Muscle of leg (tissue), 11 donors: ENCODE results near the gene PRR36. TPM values are rescaled to one million over a fixed set of nuclear protein-coding genes. Genes with fewer than 3 reads are reported as not detected.
"Not testable (repeated sequence)": the region's sequence is repeated elsewhere in the genome, so short reads cannot be mapped to it uniquely, and the experiment has no call there.

ENCODE experiments used
- DNase-seq: peaks from one replicate; pipeline ENCODE4 v3.0.0; 2013
- H3K27ac ChIP-seq: one replicate; pipeline ENCODE4 v1.5.1; 2013; ENCODE audit warnings: mild to moderate bottlenecking, low read length, control low read depth
- H3K27me3 ChIP-seq: one replicate; pipeline ENCODE4 v1.6.1; 2013; ENCODE audit warnings: low read length; ENCODE audit not compliant: control insufficient read depth, insufficient read depth
- H3K36me3 ChIP-seq: one replicate; pipeline ENCODE4 v1.6.1; 2013; ENCODE audit warnings: low read length; ENCODE audit not compliant: control insufficient read depth, insufficient read depth
- H3K4me1 ChIP-seq: one replicate; pipeline ENCODE4 v1.6.1; 2013; ENCODE audit warnings: low read length; ENCODE audit not compliant: control insufficient read depth, insufficient read depth
- H3K4me3 ChIP-seq: one replicate; pipeline ENCODE4 v1.5.1; 2013; ENCODE audit warnings: low read length, control low read depth
- H3K9me3 ChIP-seq: replicated peaks from 2 replicates; pipeline ENCODE4 v1.6.1; 2013; ENCODE audit warnings: low read depth, low read length; ENCODE audit not compliant: control insufficient read depth
- WGBS: methylation state at CpG from one replicate; pipeline ENCODE4 v1.1.5; 2013; ENCODE audit warnings: missing lambda C conversion rate; ENCODE audit not compliant: insufficient coverage; 5-methylcytosine and 5-hydroxymethylcytosine counted together
- polyA plus RNA-seq, 8 donors: library from polyadenylated mRNA; unstranded; fragments of 120-200 nt; gene quantifications; one replicate each; pipeline versions ENCODE4 v1.2.1 to v1.2.3, GENCODE V29; 2013; ENCODE audit warnings: inconsistent platforms in 1 of 8, low replicate concordance in 1 of 8; ENCODE audit not compliant: insufficient read length in 8 of 8, insufficient read depth in 1 of 8
- total RNA-seq: library from RNA; stranded (reverse); fragments of 120-200 nt; gene quantifications from one replicate; pipeline ENCODE4 v1.2.4, GENCODE V29; 2013

The PRR36 gene
- total and polyA plus RNA-seq, 9 donors: 0.09 to 0.96 (median 0.34) TPM

- H3K4me1 ChIP-seq: peaks cover 50% of the 10 kb centered on the region
- H3K36me3 ChIP-seq: peaks cover 16% of the 10 kb centered on the region
- H3K27ac ChIP-seq: no peak overlapping the region
- 45% methylated on average over 25 of the region's 42 CpGs for WGBS
- no peak for DNase-seq
- H3K9me3 ChIP-seq: no peaks in the 10 kb centered on the region
- H3K27me3 ChIP-seq: peaks cover 61% of the 10 kb centered on the region
- no peak overlapping the region for H3K4me3 ChIP-seq
These were observed 44.6 kb upstream of the PRR36 start for GRCh38 chr19:7918615-7919421.

GRCh38 chr19:7918062-7918614 is 43.9 kb upstream of the PRR36 start:
- 22% methylated on average over 10 of the region's 29 CpGs for WGBS
- H3K27ac ChIP-seq, H3K9me3 ChIP-seq, H3K4me3 ChIP-seq, DNase-seq: not testable (repeated sequence)
- Histone ChIP-seq H3K4me1 (peaks cover 50% of the 10 kb centered on the region), H3K36me3 (peaks cover 18% of the 10 kb centered on the region), H3K27me3 (peaks cover 62% of the 10 kb centered on the region)

GRCh38 chr19:7917267-7918061 is 43.3 kb upstream of the PRR36 start:
- WGBS: under 1% methylated on average over 66 of the region's 71 CpGs
- peak; percentile 47 for DNase-seq
- no peak overlapping the region for H3K27ac ChIP-seq
- peaks cover 16% of the 10 kb centered on the region for H3K36me3 ChIP-seq
- H3K9me3 ChIP-seq: no peaks in the 10 kb centered on the region
- peaks cover 50% of the 10 kb centered on the region for H3K4me1 ChIP-seq
- H3K4me3 ChIP-seq: no peak overlapping the region
- peaks cover 65% of the 10 kb centered on the region for H3K27me3 ChIP-seq

GRCh38 chr19:7916955-7917266 is 42.7 kb upstream of the PRR36 start:
- no peak overlapping the region for H3K27ac ChIP-seq
- no peaks in the 10 kb centered on the region for H3K9me3 ChIP-seq
- peaks cover 46% of the 10 kb centered on the region for H3K4me1 ChIP-seq
- peaks cover 65% of the 10 kb centered on the region for H3K27me3 ChIP-seq
- 5% methylated on average over 12 of the region's 12 CpGs for WGBS
- H3K4me3 ChIP-seq: no peak overlapping the region
- peaks cover 14% of the 10 kb centered on the region for H3K36me3 ChIP-seq
- no peak for DNase-seq

- peaks cover 17% of the 10 kb centered on the region for H3K36me3 ChIP-seq
- H3K4me1 ChIP-seq: peaks cover 40% of the 10 kb centered on the region
- no peak overlapping the region for H3K27ac ChIP-seq
- no peaks in the 10 kb centered on the region for H3K9me3 ChIP-seq
- no peak overlapping the region for H3K4me3 ChIP-seq
- under 1% methylated on average over 102 of the region's 104 CpGs for WGBS
- peaks cover 65% of the 10 kb centered on the region for H3K27me3 ChIP-seq
- peak; percentile 13 for DNase-seq
These were observed 42.1 kb upstream of the PRR36 start for GRCh38 chr19:7916103-7916954.

GRCh38 chr19:7915250-7916102 is 41.3 kb upstream of the PRR36 start:
- Histone ChIP-seq H3K4me3 (no peak overlapping the region), H3K36me3 (peaks cover 26% of the 10 kb centered on the region), H3K9me3 (no peaks in the 10 kb centered on the region), H3K4me1 (peaks cover 35% of the 10 kb centered on the region), H3K27me3 (peaks cover 65% of the 10 kb centered on the region), H3K27ac (no peak overlapping the region)
- WGBS: 45% methylated on average over 15 of the region's 24 CpGs
- DNase-seq: peak; percentile 7

GRCh38 chr19:7914598-7915045 is 40.4 kb upstream of the PRR36 start, which contains the start of gene TGFBR3L:
Gene TGFBR3L, plus strand, starts transcription at chr19:7914830.
- Histone ChIP-seq H3K9me3 (no peaks in the 10 kb centered on the region), H3K4me1 (peaks cover 31% of the 10 kb centered on the region), H3K27ac (no peak within 1 kb of the TSS), H3K27me3 (peaks cover 62% of the 10 kb centered on the region), H3K4me3 (no peak within 1 kb of the TSS), H3K36me3 (peaks cover 33% of the 10 kb centered on the region)
- WGBS: 73% methylated on average over 9 of the region's 12 CpGs
- peak; percentile 21 for DNase-seq

- DNase-seq: peak; percentile 11
- Histone ChIP-seq H3K4me1 (peaks cover 25% of the 10 kb centered on the region), H3K27ac (no peak overlapping the region), H3K9me3 (no peaks in the 10 kb centered on the region), H3K27me3 (peaks cover 57% of the 10 kb centered on the region), H3K4me3 (no peak overlapping the region), H3K36me3 (peaks cover 33% of the 10 kb centered on the region)
- 77% methylated on average over 6 of the region's 12 CpGs for WGBS
These were observed 39.9 kb upstream of the PRR36 start for GRCh38 chr19:7914099-7914498.

- H3K27ac ChIP-seq: no peak overlapping the region
- H3K4me3 ChIP-seq: no peak overlapping the region
- WGBS: 83% methylated on average over 5 of the region's 10 CpGs
- H3K9me3 ChIP-seq: no peaks in the 10 kb centered on the region
- H3K36me3 ChIP-seq: peaks cover 36% of the 10 kb centered on the region
- peak; percentile 5 for DNase-seq
- H3K27me3 ChIP-seq: peaks cover 52% of the 10 kb centered on the region
- H3K4me1 ChIP-seq: peaks cover 21% of the 10 kb centered on the region
These were observed 39.5 kb upstream of the PRR36 start for GRCh38 chr19:7913652-7914051.
